Fibroblast of villous mesenchyme (primary cell): ENCODE results near the gene LMO7. TPM values are rescaled to one million over a fixed set of nuclear protein-coding genes. Genes with fewer than 3 reads are reported as not detected.
A peak's percentile ranks its signal among the peaks of the same experiment; 100 is the strongest.

Experiments used
- DNase-seq: peaks from one replicate; pipeline ENCODE4 v3.0.0-alpha.2; 2010; ENCODE audit warnings: low read depth
- H3K4me3 ChIP-seq: 2 replicates; pipeline ENCODE4 v1.5.1; 2011; ENCODE audit warnings: low read depth, mild to moderate bottlenecking, low read length
- total RNA-seq: library from RNA; depleted of rRNA; stranded (reverse); fragments of >200 nt; gene quantifications from 2 replicates; pipeline ENCODE4 v1.2.3, GENCODE V29; 2012
- TF ChIP-seq, protein P1 (sequence below): IDR thresholded peaks from 2 replicates; pipeline ENCODE4 v1.5.1; 2012; ENCODE audit warnings: low read depth, mild to moderate bottlenecking, low read length; ENCODE audit not compliant: insufficient read depth

The LMO7 gene
- total RNA-seq, 1 donor, result 174 TPM

DNA sequence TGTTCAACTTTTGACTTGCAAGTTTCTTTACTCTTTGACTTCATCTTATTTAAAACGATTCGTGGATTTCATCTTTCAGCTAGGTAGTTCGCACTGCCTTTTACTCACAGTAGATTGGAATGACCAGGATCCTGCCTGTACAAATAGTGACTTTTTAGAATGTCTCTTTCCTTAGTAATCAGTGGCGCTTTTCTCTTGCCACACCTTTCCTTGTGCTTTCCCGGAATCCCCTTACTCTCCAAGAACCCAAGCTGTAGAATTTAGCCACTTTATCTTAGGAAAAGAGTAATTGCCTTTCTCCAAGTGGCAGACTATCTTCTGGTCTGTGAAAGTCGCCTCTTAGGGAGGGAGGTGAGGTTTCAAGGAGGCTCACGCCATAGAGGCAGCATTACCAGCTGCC lies 123.4 kb downstream of the LMO7 start:
- no peak overlapping the region for H3K4me3 ChIP-seq
- TF ChIP-seq, protein P1, sequence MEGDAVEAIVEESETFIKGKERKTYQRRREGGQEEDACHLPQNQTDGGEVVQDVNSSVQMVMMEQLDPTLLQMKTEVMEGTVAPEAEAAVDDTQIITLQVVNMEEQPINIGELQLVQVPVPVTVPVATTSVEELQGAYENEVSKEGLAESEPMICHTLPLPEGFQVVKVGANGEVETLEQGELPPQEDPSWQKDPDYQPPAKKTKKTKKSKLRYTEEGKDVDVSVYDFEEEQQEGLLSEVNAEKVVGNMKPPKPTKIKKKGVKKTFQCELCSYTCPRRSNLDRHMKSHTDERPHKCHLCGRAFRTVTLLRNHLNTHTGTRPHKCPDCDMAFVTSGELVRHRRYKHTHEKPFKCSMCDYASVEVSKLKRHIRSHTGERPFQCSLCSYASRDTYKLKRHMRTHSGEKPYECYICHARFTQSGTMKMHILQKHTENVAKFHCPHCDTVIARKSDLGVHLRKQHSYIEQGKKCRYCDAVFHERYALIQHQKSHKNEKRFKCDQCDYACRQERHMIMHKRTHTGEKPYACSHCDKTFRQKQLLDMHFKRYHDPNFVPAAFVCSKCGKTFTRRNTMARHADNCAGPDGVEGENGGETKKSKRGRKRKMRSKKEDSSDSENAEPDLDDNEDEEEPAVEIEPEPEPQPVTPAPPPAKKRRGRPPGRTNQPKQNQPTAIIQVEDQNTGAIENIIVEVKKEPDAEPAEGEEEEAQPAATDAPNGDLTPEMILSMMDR, result no peak
- no peak for DNase-seq

- H3K4me3 ChIP-seq, result peak overlapping the region; percentile 51
- peak; percentile 57 for DNase-seq
- TF ChIP-seq, protein P1, result peak; percentile 21
Observed at GRCh38 chr13:75760131-75761021, 124.2 kb downstream of the LMO7 start.

GRCh38 chr13:75761369-75761768 lies 125.2 kb downstream of the LMO7 start:
- peak overlapping the region; percentile 51 for H3K4me3 ChIP-seq
- TF ChIP-seq, protein P1, result no peak
- peak; percentile 42 for DNase-seq

GRCh38 chr13:75762076-75762937 lies 126.2 kb downstream of the LMO7 start:
- H3K4me3 ChIP-seq, result peak overlapping the region; percentile 51
- TF ChIP-seq, protein P1, result no peak
- peak; percentile 83 for DNase-seq

GRCh38 chr13:75762955-75763354 lies 126.8 kb downstream of the LMO7 start:
- peak overlapping the region; percentile 32 for H3K4me3 ChIP-seq
- no peak for DNase-seq

GRCh38 chr13:75763512-75763911 lies 127.4 kb downstream of the LMO7 start:
- H3K4me3 ChIP-seq, result no peak overlapping the region
- no peak for DNase-seq
- TF ChIP-seq, protein P1, result no peak

More at GRCh38 chr13:75762955-75763354, 126.8 kb downstream of the LMO7 start:
- TF ChIP-seq, protein P1, result no peak
